Endothelial cell of umbilical vein (primary cell): ENCODE measurements around the gene TRPT1.

ENCODE experiments used
- EZH2 ChIP-seq: IDR thresholded peaks from 2 replicates; pipeline ENCODE4 v1.6.1; 2012; ENCODE audit warnings: borderline replicate concordance, low read depth, mild to moderate bottlenecking, moderate library complexity, low read length, inconsistent platforms; ENCODE audit not compliant: severe bottlenecking
- FOS ChIP-seq: IDR thresholded peaks from 2 replicates; pipeline ENCODE4 v1.6.1; 2011; ENCODE audit warnings: mild to moderate bottlenecking, low read length, moderate library complexity, borderline replicate concordance; ENCODE audit not compliant: insufficient read depth
- JUN ChIP-seq: IDR thresholded peaks from 2 replicates; pipeline ENCODE4 v1.6.1; 2011; ENCODE audit warnings: borderline replicate concordance, low read depth; ENCODE audit not compliant: insufficient read length, insufficient read depth
- MYC ChIP-seq: IDR thresholded peaks from one replicate; pipeline ENCODE4 v1.6.1; 2011; ENCODE audit warnings: mild to moderate bottlenecking, low read depth, low read length
- POLR2A ChIP-seq: IDR thresholded peaks from 2 replicates; pipeline ENCODE4 v1.6.1; 2012; ENCODE audit warnings: low read depth, mild to moderate bottlenecking, control low read depth, low read length
- POLR2AphosphoS5 ChIP-seq: IDR thresholded peaks from 2 replicates; pipeline ENCODE4 v1.6.1; 2012; ENCODE audit warnings: low read depth, mild to moderate bottlenecking, control low read depth, low read length, moderate library complexity; ENCODE audit not compliant: insufficient read depth
- TF ChIP-seq, protein P1 (sequence below), 2 donors: IDR thresholded peaks; 1 replicate in 1 of 2; 2 replicates in 1 of 2; pipeline ENCODE4 v1.5.1; 2011; ENCODE audit warnings: low read length in 2 of 2, mild to moderate bottlenecking in 2 of 2, moderate library complexity in 2 of 2, control low read depth in 1 of 2, inconsistent platforms in 1 of 2, low read depth in 1 of 2; ENCODE audit not compliant: insufficient read depth in 1 of 2; ENCODE audit errors: extremely low read depth in 1 of 2
- TF ChIP-seq, protein P2 (sequence below): IDR thresholded peaks from 2 replicates; pipeline ENCODE4 v1.6.1; 2011; ENCODE audit not compliant: insufficient read depth, insufficient read length

DNA sequence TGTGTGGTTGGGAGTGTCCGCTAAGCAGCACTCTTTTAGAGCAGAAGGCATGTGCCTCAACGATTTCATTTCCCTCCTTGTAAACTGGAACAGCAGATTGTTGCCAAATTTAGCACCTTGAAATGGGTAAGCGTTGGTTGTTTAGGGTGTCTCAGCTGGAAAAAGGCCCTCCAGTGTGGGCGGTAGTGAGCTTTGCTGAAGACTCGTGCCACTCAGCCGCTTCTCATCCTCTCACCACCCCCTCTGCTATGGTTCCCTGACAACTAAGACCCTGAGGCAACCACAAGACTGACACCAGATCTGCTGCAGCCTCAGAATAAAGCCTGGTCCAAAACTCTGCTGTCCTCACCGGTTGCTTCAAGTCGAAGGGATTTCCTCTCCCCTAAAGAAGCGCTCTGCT lies 29.4 kb downstream of the TRPT1 start:
- no peak for TF ChIP-seq POLR2A
- TF ChIP-seq, protein P1, sequence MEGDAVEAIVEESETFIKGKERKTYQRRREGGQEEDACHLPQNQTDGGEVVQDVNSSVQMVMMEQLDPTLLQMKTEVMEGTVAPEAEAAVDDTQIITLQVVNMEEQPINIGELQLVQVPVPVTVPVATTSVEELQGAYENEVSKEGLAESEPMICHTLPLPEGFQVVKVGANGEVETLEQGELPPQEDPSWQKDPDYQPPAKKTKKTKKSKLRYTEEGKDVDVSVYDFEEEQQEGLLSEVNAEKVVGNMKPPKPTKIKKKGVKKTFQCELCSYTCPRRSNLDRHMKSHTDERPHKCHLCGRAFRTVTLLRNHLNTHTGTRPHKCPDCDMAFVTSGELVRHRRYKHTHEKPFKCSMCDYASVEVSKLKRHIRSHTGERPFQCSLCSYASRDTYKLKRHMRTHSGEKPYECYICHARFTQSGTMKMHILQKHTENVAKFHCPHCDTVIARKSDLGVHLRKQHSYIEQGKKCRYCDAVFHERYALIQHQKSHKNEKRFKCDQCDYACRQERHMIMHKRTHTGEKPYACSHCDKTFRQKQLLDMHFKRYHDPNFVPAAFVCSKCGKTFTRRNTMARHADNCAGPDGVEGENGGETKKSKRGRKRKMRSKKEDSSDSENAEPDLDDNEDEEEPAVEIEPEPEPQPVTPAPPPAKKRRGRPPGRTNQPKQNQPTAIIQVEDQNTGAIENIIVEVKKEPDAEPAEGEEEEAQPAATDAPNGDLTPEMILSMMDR (IDR thresholded peaks at IDR 0.05; ENCODE audit: extremely low read depth in 1 of 2, insufficient read depth in 1 of 2, low read depth in 1 of 2, low read length in 2 of 2) = no peak
- no peak for TF ChIP-seq FOS
- TF ChIP-seq, protein P2, sequence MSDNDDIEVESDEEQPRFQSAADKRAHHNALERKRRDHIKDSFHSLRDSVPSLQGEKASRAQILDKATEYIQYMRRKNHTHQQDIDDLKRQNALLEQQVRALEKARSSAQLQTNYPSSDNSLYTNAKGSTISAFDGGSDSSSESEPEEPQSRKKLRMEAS = no peak
- TF ChIP-seq EZH2 = no peak
- no peak for TF ChIP-seq JUN
- TF ChIP-seq MYC = no peak
- TF ChIP-seq POLR2AphosphoS5 = no peak
